Right atrium auricular region (tissue), 2 donors: ENCODE data around the gene SMAD6. TPM values are rescaled to one million over a fixed set of nuclear protein-coding genes. Genes with fewer than 3 reads are reported as not detected.

Experiments
- DNase-seq: peaks from one replicate; pipeline ENCODE4 v3.0.0-alpha.2; 2019; ENCODE audit warnings: low spot score
- H3K27ac ChIP-seq, 2 donors: fragments of 200-600 bp; sonication (generic); 1 replicate in 1 of 2; 2 replicates in 1 of 2; pipeline ENCODE4 v1.5.1; 2016 to 2019
- H3K27me3 ChIP-seq, 2 donors: fragments of 200-600 bp; sonication (generic); one replicate each; pipeline versions ENCODE4 v1.5.1 to v1.6.0; 2017 to 2019
- H3K36me3 ChIP-seq: fragments of 200-600 bp; sonication (generic); one replicate; pipeline ENCODE4 v1.5.1; 2016
- H3K4me1 ChIP-seq, 2 donors: fragments of 200-600 bp; sonication (generic); one replicate each; pipeline versions ENCODE4 v1.5.1 to v1.6.0; 2017 to 2019
- H3K4me3 ChIP-seq, 2 donors: fragments of 200-600 bp; sonication (generic); 1 replicate in 1 of 2; 2 replicates in 1 of 2; pipeline ENCODE4 v1.5.1; 2017 to 2019; ENCODE audit warnings: mild to moderate bottlenecking in 1 of 2, moderate library complexity in 1 of 2
- H3K9me3 ChIP-seq, 2 donors: fragments of 200-600 bp; sonication (generic); one replicate each; pipeline ENCODE4 v1.5.1; 2019
- total RNA-seq, 2 donors: library from RNA; depleted of rRNA; stranded (reverse); fragments of >200 nt; gene quantifications; one replicate each; pipeline ENCODE4 v1.1.0, GENCODE V29; 2016
- TF ChIP-seq, protein P1 (sequence below), 2 donors: fragments of 200-600 bp; sonication (generic); IDR thresholded peaks; one replicate each; pipeline ENCODE4 v1.5.1; 2019; ENCODE audit warnings: antibody characterized with exemption in 2 of 2

SMAD6 gene
- total RNA-seq, 2 donors from 2014 or later = 20.8 to 104 TPM

GRCh38 chr15:66787489-66787871, 85.4 kb downstream of the SMAD6 start:
- H3K27ac ChIP-seq = no peak overlapping the region
- no peaks in the 10 kb centered on the region for H3K27me3 ChIP-seq
- TF ChIP-seq, protein P1, sequence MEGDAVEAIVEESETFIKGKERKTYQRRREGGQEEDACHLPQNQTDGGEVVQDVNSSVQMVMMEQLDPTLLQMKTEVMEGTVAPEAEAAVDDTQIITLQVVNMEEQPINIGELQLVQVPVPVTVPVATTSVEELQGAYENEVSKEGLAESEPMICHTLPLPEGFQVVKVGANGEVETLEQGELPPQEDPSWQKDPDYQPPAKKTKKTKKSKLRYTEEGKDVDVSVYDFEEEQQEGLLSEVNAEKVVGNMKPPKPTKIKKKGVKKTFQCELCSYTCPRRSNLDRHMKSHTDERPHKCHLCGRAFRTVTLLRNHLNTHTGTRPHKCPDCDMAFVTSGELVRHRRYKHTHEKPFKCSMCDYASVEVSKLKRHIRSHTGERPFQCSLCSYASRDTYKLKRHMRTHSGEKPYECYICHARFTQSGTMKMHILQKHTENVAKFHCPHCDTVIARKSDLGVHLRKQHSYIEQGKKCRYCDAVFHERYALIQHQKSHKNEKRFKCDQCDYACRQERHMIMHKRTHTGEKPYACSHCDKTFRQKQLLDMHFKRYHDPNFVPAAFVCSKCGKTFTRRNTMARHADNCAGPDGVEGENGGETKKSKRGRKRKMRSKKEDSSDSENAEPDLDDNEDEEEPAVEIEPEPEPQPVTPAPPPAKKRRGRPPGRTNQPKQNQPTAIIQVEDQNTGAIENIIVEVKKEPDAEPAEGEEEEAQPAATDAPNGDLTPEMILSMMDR (IDR thresholded peaks at IDR 0.05) = no peak
- H3K9me3 ChIP-seq = no peaks in the 10 kb centered on the region
- H3K36me3 ChIP-seq = peaks cover 5% of the 10 kb centered on the region
- no peak overlapping the region for H3K4me3 ChIP-seq
- DNase-seq = no peak
- H3K4me1 ChIP-seq = peaks cover 0 to 6% of the 10 kb centered on the region in 2 donors

DNA sequence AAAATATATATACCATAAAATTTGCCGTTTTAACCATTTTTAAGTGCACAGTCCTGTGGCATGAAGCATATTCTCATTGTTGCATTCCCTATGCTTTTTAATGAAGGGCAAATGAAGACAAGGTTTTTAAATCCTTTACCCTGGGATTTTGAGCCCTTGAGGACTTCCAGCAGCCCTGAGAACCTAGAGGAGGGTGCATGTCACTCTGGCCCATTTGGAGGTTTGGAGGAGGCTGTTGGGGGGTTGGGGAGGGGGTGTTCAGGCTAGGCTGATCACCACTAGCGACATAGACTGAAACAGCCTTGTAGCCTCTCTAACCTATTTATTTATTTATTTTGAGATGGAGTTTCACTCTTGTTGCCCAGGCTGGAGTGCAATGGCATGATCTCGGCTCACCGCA, 86.0 kb downstream of the SMAD6 start:
- Histone ChIP-seq H3K4me3 (no peak overlapping the region), H3K27ac (no peak overlapping the region), H3K4me1 (peaks cover 0 to under 1% of the 10 kb centered on the region in 2 donors), H3K9me3 (no peaks in the 10 kb centered on the region), H3K36me3 (peaks cover 5% of the 10 kb centered on the region), H3K27me3 (no peaks in the 10 kb centered on the region)
- TF ChIP-seq, protein P1 (IDR thresholded peaks at IDR 0.05) = no peak
- no peak for DNase-seq

- Histone ChIP-seq H3K4me1 (no peaks in the 10 kb centered on the region), H3K4me3 (no peak overlapping the region), H3K9me3 (no peaks in the 10 kb centered on the region), H3K36me3 (no peaks in the 10 kb centered on the region), H3K27me3 (no peaks in the 10 kb centered on the region), H3K27ac (no peak overlapping the region)
- TF ChIP-seq, protein P1 (IDR thresholded peaks at IDR 0.05) = peak; percentile 14 to 63
- no peak for DNase-seq
These were observed 87.3 kb downstream of the SMAD6 start for GRCh38 chr15:66789029-66790025.

GRCh38 chr15:66795851-66796250, 93.8 kb downstream of the SMAD6 start:
- H3K9me3 ChIP-seq = no peaks in the 10 kb centered on the region
- DNase-seq = no peak

GRCh38 chr15:66796343-66796742, 94.3 kb downstream of the SMAD6 start:
- Histone ChIP-seq H3K4me1 (no peaks in the 10 kb centered on the region), H3K27ac (no peak overlapping the region), H3K9me3 (no peaks in the 10 kb centered on the region), H3K27me3 (no peaks in the 10 kb centered on the region), H3K4me3 (no peak overlapping the region), H3K36me3 (no peaks in the 10 kb centered on the region)
- TF ChIP-seq, protein P1 (IDR thresholded peaks at IDR 0.05) = no peak
- DNase-seq = no peak

More at GRCh38 chr15:66795851-66796250, 93.8 kb downstream of the SMAD6 start:
- Histone ChIP-seq H3K4me1 (no peaks in the 10 kb centered on the region), H3K27ac (no peak overlapping the region), H3K27me3 (no peaks in the 10 kb centered on the region), H3K36me3 (no peaks in the 10 kb centered on the region), H3K4me3 (no peak overlapping the region)
- TF ChIP-seq, protein P1 (IDR thresholded peaks at IDR 0.05) = no peak
